Endodermal cell (in vitro differentiated cells): Measurements from ENCODE around the gene MSANTD3. TPM values are rescaled to one million over a fixed set of nuclear protein-coding genes. Genes with fewer than 3 reads are reported as not detected.

Experiments used
- DNase-seq: peaks from one replicate; pipeline ENCODE4 v3.0.0-alpha.2; 2017
- H3K27ac ChIP-seq: 2 replicates; pipeline ENCODE4 v1.5.1; 2013; ENCODE audit warnings: mild to moderate bottlenecking, low read depth, low read length, moderate library complexity
- H3K27me3 ChIP-seq: 2 replicates; pipeline ENCODE4 v1.6.1; 2013; ENCODE audit warnings: mild to moderate bottlenecking, low read length, moderate library complexity; ENCODE audit not compliant: insufficient read depth, control insufficient read depth, poor library complexity, severe bottlenecking
- H3K36me3 ChIP-seq: 2 replicates; pipeline ENCODE4 v1.7.0; 2013; ENCODE audit warnings: mild to moderate bottlenecking, low read length, moderate library complexity; ENCODE audit not compliant: control insufficient read depth, insufficient read depth
- H3K4me1 ChIP-seq: one replicate; pipeline ENCODE4 v1.7.0; 2013; ENCODE audit warnings: low read length; ENCODE audit not compliant: control insufficient read depth, insufficient read depth
- H3K4me3 ChIP-seq: 2 replicates; pipeline ENCODE4 v1.5.1; 2013; ENCODE audit warnings: mild to moderate bottlenecking, low read length, moderate library complexity
- H3K9ac ChIP-seq: 2 replicates; pipeline ENCODE4 v1.6.1; 2013; ENCODE audit warnings: mild to moderate bottlenecking, low read length, moderate library complexity; ENCODE audit not compliant: poor library complexity, severe bottlenecking; ENCODE audit errors: extremely low read depth
- H3K9me3 ChIP-seq: 2 replicates; pipeline ENCODE4 v1.6.1; 2013; ENCODE audit warnings: mild to moderate bottlenecking, low read length, moderate library complexity; ENCODE audit not compliant: control insufficient read depth
- H3K27ac Mint-ChIP-seq: 2 replicates; pipeline ENCODE4 v1.8.0; 2020; ENCODE audit warnings: mixed read lengths
- H3K27me3 Mint-ChIP-seq: 2 replicates; pipeline ENCODE4 v1.8.0; 2021; ENCODE audit warnings: mild to moderate bottlenecking, mixed read lengths; ENCODE audit not compliant: insufficient read depth
- H3K36me3 Mint-ChIP-seq: 2 replicates; pipeline ENCODE4 v1.8.0; 2020; ENCODE audit warnings: low read depth, mixed read lengths
- H3K4me1 Mint-ChIP-seq: 2 replicates; pipeline ENCODE4 v1.8.0; 2020; ENCODE audit warnings: mixed read lengths
- H3K4me3 Mint-ChIP-seq: 2 replicates; pipeline ENCODE4 v1.8.0; 2020; ENCODE audit warnings: mild to moderate bottlenecking, moderate library complexity, mixed read lengths
- H3K9me3 Mint-ChIP-seq: 2 replicates; pipeline ENCODE4 v1.8.0; 2020; ENCODE audit warnings: mild to moderate bottlenecking, mixed read lengths
- WGBS, 2 experiments: methylation state at CpG; one replicate each; pipeline versions ENCODE4 v1.1.5 to v1.1.7; 2013; ENCODE audit warnings: missing lambda C conversion rate in 2 of 2, mixed read lengths in 1 of 2; ENCODE audit not compliant: insufficient coverage in 1 of 2, insufficient read length in 1 of 2; 5-methylcytosine and 5-hydroxymethylcytosine counted together
- total RNA-seq, 2 donors: library from RNA; stranded (reverse); fragmentation: NEBNext Ultra II Directional in 1 of 2; extraction: Animal tissue kit (Norgen Biotek cat#: 25700) in 1 of 2; gene quantifications; 2 replicates in 1 of 2; 3 replicates in 1 of 2; pipeline ENCODE4 v1.2.1, GENCODE V29; 2021
- TF ChIP-seq, protein P1 (sequence below): fragments of 200-600 bp; sonication (generic); conservative IDR thresholded peaks from 2 replicates; pipeline ENCODE4 v1.5.0; 2021; ENCODE audit warnings: antibody characterized with exemption, mild to moderate bottlenecking

MSANTD3 gene
- total RNA-seq, 2 donors from 2014 or later = 29.8 to 32.2 TPM

DNA sequence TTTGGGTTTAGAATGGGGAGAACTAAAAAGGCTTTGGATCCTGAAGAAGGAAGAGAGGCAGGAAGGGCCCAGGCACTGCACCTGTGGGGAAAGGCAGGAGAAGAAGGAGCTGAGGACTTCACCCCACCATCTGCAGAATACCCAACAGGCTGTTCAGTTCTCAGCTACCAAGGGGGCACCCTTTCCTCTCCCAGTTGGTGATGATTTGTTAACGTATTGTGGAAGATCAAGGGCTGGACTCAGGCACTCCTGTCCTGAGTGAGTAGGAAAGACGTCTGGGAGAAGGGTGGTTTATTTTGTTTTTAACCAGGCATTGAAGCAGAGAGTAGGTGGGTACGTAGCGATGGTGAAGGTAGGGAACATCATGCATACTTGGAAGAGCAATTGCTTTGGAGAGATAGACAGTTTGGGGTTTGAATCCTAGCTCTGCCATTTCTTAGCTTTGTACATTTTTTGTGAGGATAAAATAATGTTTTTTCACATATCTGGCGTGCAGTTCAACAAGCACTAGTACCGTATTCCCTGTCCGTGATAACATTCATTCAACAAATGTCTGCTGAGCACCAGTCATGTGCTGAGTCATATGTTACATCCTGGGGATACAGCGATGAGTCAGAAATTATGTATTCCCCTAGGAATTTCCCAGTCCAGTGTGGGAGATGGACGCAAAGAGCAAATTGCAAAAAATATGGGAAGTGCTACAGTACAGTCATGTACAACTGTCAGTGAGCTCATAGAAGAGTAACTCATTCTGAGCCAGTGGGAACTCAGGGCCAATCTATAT lies 2.1 kb downstream of the MSANTD3 start:
- TF ChIP-seq, protein P1, sequence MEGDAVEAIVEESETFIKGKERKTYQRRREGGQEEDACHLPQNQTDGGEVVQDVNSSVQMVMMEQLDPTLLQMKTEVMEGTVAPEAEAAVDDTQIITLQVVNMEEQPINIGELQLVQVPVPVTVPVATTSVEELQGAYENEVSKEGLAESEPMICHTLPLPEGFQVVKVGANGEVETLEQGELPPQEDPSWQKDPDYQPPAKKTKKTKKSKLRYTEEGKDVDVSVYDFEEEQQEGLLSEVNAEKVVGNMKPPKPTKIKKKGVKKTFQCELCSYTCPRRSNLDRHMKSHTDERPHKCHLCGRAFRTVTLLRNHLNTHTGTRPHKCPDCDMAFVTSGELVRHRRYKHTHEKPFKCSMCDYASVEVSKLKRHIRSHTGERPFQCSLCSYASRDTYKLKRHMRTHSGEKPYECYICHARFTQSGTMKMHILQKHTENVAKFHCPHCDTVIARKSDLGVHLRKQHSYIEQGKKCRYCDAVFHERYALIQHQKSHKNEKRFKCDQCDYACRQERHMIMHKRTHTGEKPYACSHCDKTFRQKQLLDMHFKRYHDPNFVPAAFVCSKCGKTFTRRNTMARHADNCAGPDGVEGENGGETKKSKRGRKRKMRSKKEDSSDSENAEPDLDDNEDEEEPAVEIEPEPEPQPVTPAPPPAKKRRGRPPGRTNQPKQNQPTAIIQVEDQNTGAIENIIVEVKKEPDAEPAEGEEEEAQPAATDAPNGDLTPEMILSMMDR = no peak
- Histone ChIP-seq H3K36me3 (no peaks in the 10 kb centered on the region), H3K4me1 (no peaks in the 10 kb centered on the region), H3K27ac (no peak overlapping the region), H3K27me3 (no peaks in the 10 kb centered on the region), H3K4me3 (no peak overlapping the region), H3K9me3 (no peaks in the 10 kb centered on the region), H3K9ac (no peak overlapping the region)
- Mint-ChIP-seq H3K4me1 (peaks cover 16% of the 10 kb centered on the region), H3K27me3 (peaks cover 2% of the 10 kb centered on the region), H3K9me3 (no peaks in the 10 kb centered on the region), H3K36me3 (peaks cover 9% of the 10 kb centered on the region), H3K27ac (no peak overlapping the region), H3K4me3 (no peak overlapping the region)
- 90 to 95% methylated on average over 9 of the region's 9 CpGs for WGBS, 2 experiments
- no peak for DNase-seq

DNA sequence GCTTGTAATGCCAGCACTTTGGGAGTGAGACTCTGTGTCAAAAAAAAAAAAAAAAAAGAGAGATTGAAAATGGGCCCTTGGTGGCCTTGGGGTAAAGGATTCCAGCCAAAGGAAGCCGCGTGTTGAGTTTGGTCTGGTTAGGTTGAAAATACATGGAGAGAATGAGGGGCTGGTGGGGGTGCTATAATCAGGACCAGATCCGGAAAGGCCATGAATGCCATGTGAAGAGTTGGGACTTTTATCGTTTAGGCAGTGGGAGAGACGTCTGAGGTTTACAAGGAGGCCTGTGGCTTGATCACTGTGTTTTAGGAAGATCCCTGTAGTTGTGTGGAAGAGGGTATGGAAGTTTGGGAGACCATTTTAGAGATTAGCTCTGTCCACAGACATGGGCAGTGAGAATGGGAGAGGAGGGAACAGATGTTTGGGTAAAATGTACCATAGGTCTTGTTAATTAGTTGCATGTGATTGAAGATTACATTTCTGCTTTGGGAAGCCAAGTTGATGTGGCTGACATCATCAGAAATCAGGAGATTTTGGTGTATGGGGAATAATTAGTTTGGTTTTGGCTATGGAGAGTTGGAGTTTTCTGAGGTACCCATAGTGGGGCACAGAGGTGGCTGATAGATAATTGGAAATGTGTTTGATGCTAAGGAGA lies 3.5 kb downstream of the MSANTD3 start:
- Histone ChIP-seq H3K4me3 (no peak overlapping the region), H3K27ac (no peak overlapping the region), H3K36me3 (no peaks in the 10 kb centered on the region), H3K9ac (no peak overlapping the region), H3K4me1 (no peaks in the 10 kb centered on the region), H3K27me3 (no peaks in the 10 kb centered on the region), H3K9me3 (no peaks in the 10 kb centered on the region)
- peaks cover 16% of the 10 kb centered on the region for H3K4me1 Mint-ChIP-seq
- WGBS, 2 experiments = 94 to 100% methylated on average over 2 to 5 of the region's 5 CpGs
- TF ChIP-seq, protein P1 = no peak
- H3K4me3 Mint-ChIP-seq = no peak overlapping the region
- no peaks in the 10 kb centered on the region for H3K9me3 Mint-ChIP-seq
- H3K27ac Mint-ChIP-seq = no peak overlapping the region
- peaks cover 2% of the 10 kb centered on the region for H3K27me3 Mint-ChIP-seq
- H3K36me3 Mint-ChIP-seq = peaks cover 10% of the 10 kb centered on the region
- DNase-seq = no peak

DNA sequence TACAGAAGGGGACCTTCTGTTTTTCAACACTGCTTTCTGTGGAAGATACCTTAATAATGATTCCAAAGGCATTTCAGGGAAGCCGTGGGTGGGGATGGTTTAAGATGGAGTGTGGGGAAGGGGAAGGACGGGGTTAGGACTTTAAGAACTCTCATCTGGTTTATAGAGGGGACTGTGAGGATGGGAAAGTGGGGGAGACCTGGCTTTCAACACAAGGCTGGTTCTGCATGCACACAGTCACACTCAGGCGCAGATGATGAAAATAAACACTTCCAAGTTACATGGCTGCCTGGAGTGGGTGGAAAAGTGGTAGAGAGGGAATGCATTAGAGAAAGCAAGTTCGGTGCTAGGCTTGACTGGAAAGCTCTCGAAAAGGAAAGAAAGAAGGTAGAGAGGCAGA lies 4.9 kb downstream of the MSANTD3 start:
- Histone ChIP-seq H3K9me3 (no peaks in the 10 kb centered on the region), H3K27me3 (no peaks in the 10 kb centered on the region), H3K4me1 (no peaks in the 10 kb centered on the region), H3K9ac (no peak overlapping the region), H3K4me3 (no peak overlapping the region), H3K27ac (no peak overlapping the region), H3K36me3 (no peaks in the 10 kb centered on the region)
- TF ChIP-seq, protein P1 = no peak
- H3K9me3 Mint-ChIP-seq = no peaks in the 10 kb centered on the region
- H3K36me3 Mint-ChIP-seq = peaks cover 12% of the 10 kb centered on the region
- H3K27me3 Mint-ChIP-seq = no peaks in the 10 kb centered on the region
- no peak for DNase-seq
- no peak overlapping the region for H3K27ac Mint-ChIP-seq
- WGBS, 2 experiments = 92 to 97% methylated on average over 5 of the region's 5 CpGs
- peaks cover 12% of the 10 kb centered on the region for H3K4me1 Mint-ChIP-seq
- no peak overlapping the region for H3K4me3 Mint-ChIP-seq
